Measurements from ENCODE around the gene MC1R. TPM values are rescaled to one million over a fixed set of nuclear protein-coding genes. Genes with fewer than 3 reads are reported as not detected.
"Not testable (repeated sequence)": the region's sequence is repeated elsewhere in the genome, so short reads cannot be mapped to it uniquely, and the experiment has no call there.

The MC1R gene
- total and polyA plus RNA-seq, 5 experiments from 2014 or later: 0.63 to 10.3 (median 10.2) TPM; not detected in 2

DNA sequence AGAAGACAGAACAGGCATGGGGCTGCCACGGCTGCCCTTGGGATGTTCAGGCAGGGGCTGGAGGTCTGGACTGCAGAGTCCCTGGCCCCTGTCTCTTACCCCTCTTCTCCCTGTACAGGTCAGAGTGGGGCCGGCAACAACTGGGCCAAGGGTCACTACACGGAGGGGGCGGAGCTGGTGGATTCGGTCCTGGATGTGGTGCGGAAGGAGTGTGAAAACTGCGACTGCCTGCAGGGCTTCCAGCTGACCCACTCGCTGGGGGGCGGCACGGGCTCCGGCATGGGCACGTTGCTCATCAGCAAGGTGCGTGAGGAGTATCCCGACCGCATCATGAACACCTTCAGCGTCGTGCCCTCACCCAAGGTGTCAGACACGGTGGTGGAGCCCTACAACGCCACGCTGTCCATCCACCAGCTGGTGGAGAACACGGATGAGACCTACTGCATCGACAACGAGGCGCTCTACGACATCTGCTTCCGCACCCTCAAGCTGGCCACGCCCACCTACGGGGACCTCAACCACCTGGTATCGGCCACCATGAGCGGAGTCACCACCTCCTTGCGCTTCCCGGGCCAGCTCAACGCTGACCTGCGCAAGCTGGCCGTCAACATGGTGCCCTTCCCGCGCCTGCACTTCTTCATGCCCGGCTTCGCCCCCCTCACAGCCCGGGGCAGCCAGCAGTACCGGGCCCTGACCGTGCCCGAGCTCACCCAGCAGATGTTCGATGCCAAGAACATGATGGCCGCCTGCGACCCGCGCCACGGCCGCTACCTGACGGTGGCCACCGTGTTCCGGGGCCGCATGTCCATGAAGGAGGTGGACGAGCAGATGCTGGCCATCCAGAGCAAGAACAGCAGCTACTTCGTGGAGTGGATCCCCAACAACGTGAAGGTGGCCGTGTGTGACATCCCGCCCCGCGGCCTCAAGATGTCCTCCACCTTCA lies 16.2 kb downstream of the MC1R start:
- ATAC-seq (no peak), DNase-seq (no peak)
- Mint-ChIP-seq H3K27me3 (peaks cover 1 to 16% (median 4%) of the 10 kb centered on the region in 5 donors), H3K36me3 (no peaks in the 10 kb centered on the region), H3K4me3 (no peak overlapping the region), H3K9me3 (no peaks in the 10 kb centered on the region), H3K4me1 (no peaks in the 10 kb centered on the region), H3K27ac (no peak overlapping the region)
- POLR2A ChIA-PET: no interaction called here

DNA sequence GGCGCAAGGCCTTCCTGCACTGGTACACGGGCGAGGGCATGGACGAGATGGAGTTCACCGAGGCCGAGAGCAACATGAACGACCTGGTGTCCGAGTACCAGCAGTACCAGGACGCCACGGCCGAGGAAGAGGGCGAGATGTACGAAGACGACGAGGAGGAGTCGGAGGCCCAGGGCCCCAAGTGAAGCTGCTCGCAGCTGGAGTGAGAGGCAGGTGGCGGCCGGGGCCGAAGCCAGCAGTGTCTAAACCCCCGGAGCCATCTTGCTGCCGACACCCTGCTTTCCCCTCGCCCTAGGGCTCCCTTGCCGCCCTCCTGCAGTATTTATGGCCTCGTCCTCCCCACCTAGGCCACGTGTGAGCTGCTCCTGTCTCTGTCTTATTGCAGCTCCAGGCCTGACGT lies 17.0 kb downstream of the MC1R start:
- H3K36me3 Mint-ChIP-seq, POLR2A ChIA-PET, H3K4me3 Mint-ChIP-seq, ATAC-seq, H3K9me3 Mint-ChIP-seq, DNase-seq, H3K27ac Mint-ChIP-seq, H3K4me1 Mint-ChIP-seq: not testable (repeated sequence)
- H3K27me3 Mint-ChIP-seq: peaks cover 0 to 10% (median 2%) of the 10 kb centered on the region in 5 donors

DNA sequence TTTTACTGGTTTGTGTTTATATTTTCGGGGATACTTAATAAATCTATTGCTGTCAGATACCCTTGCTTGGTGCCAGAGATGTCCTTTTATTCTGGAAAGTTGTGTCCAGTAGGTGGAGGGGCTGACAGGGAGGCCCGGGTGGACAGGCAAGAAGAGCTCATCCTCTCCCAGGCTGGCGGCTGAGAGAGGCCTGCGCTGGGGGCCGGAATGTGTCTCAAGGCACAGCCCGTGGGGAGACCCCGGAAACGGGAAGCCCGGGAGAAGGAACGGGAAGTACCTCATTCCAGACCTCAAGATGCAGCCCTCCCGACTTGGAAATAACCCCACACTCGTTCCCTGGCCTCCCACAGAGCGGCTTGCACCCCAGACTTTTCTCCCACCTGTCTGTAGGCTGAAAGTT lies 17.4 kb downstream of the MC1R start:
- ATAC-seq (no peak), DNase-seq (no peak)
- no peaks in the 10 kb centered on the region for H3K4me1 Mint-ChIP-seq
- H3K27me3 Mint-ChIP-seq: peaks cover 0 to 8% (median 1%) of the 10 kb centered on the region in 5 donors
- no peak overlapping the region for H3K4me3 Mint-ChIP-seq
- no peaks in the 10 kb centered on the region for H3K36me3 Mint-ChIP-seq
- POLR2A ChIA-PET: no interaction called here
- H3K9me3 Mint-ChIP-seq: no peaks in the 10 kb centered on the region
- H3K27ac Mint-ChIP-seq: no peak overlapping the region

DNA sequence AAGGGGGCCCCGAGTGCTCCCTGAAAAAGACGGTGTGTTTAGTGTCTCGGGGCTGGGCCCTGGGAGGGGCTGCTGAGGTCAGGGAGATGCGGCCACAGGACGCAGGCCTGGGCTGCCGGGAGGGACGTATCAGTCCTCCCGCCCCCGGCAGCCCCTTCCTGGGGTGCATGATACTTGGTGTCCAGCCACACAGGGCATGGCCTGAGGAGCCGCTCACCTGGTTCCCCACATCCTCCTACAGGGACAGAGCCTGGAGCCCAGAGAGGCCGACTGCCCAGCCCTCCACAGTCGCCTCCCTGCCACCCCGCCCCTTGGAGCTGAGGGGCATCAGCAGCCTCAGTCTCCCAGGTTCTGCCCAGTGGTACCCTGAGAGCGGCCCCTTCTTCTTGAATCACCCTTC lies 17.8 kb downstream of the MC1R start:
- no peak for ATAC-seq

DNA sequence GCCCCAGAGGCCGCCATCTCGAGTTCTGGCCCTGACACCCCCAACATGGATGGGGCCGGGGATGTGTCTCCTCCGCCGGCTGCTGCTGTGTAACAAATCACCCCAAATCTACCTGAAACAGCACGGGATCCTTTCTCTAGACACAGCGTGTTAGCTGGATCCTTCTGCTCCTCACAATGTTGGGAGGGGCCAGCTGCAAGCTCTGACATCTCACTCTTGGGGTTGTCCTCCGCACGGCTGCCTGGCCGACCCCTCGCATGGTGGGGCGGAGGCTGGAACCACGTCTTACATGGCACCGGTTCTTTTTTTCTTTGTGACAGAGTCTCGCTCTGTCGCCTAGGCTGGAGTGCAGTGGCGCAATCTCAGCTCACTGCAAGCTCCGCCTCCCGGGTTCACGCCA lies 18.3 kb downstream of the MC1R start:
- Mint-ChIP-seq H3K4me1 (no peaks in the 10 kb centered on the region), H3K9me3 (no peaks in the 10 kb centered on the region), H3K4me3 (no peak overlapping the region), H3K27me3 (peaks cover 0 to 3% (median 0%) of the 10 kb centered on the region in 5 donors), H3K36me3 (no peaks in the 10 kb centered on the region), H3K27ac (peak overlapping the region in 1 of 10 donors; percentile 40)
- DNase-seq: no peak
- ATAC-seq: no peak
- POLR2A ChIA-PET: no interaction called here

More for the DNA sequence above, 17.8 kb downstream of the MC1R start:
- Mint-ChIP-seq H3K27me3 (peaks cover 0 to 3% (median 1%) of the 10 kb centered on the region in 5 donors), H3K27ac (no peak overlapping the region), H3K36me3 (no peaks in the 10 kb centered on the region), H3K4me1 (no peaks in the 10 kb centered on the region), H3K9me3 (no peaks in the 10 kb centered on the region), H3K4me3 (no peak overlapping the region)
- POLR2A ChIA-PET: no interaction called here
- no peak for DNase-seq

DNA sequence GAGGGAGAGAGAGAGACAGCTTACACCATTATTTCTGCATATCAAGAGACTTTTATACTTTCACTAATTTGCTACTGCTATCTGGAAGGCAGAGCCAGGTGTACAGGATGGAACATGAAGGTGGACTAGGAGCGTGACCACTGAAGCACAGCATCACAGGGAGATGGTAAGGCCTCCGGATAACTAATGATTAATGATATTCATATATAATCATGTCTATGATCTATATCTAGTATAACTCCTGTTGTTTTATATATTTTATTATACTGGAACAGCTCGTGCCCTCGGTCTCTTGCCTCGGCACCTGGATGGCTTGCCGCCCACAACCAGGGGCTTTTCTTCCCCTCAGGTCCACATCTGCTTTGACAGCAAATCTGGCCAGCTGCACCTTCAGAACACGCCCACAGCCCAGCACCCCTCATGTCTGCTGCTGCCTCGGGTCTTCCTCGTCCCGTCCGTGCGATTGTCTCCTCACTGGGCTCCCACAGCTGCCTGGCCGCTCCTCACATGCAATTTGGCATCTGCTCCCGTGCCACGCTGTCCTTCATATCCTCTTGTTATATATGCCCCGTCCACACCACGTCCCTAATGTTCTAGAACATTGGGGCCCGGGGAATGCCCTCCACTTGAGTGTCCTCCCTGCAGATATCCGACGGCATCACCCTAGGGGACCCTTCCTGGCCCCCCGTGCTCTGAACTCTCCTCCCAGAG lies 19.7 kb downstream of the MC1R start:
- Mint-ChIP-seq H3K4me3 (no peak overlapping the region), H3K36me3 (no peaks in the 10 kb centered on the region), H3K27me3 (peaks cover 0 to 6% (median 0%) of the 10 kb centered on the region in 5 donors), H3K27ac (no peak overlapping the region), H3K4me1 (no peaks in the 10 kb centered on the region), H3K9me3 (no peaks in the 10 kb centered on the region)
- POLR2A ChIA-PET: no interaction called here
- no peak for DNase-seq
- no peak for ATAC-seq

DNA sequence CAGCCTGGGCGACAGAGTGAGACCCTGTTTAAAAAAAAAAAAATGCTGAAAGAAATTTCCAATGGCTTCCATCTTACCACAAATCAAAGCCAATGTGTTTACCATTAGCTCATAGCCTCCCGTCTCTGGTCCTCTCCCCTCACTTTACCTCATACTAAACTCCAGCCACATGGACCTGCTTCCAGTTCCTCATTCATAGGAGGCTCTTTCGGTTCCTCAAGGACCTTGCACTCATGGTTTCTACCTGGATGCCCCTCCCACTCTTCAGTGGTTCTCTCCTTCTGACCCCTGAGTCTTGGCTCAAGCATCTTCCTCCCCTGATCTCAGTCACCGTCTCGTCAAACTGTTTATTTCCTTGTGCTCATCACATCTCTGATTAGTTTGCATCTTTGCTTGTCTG lies 26.1 kb downstream of the MC1R start:
- Mint-ChIP-seq H3K4me3 (no peak overlapping the region), H3K27ac (no peak overlapping the region), H3K27me3 (peaks cover 5 to 30% (median 12%) of the 10 kb centered on the region in 5 donors), H3K4me1 (peaks cover 2 to 21% (median 14%) of the 10 kb centered on the region in 4 donors), H3K9me3 (no peaks in the 10 kb centered on the region), H3K36me3 (no peaks in the 10 kb centered on the region)
- no peak for ATAC-seq
- POLR2A ChIA-PET: interaction anchor here (0.6 kb wide), 1 partner anchor 72 kb away, joined by 3 read pairs; the partner anchor contains the start of gene TCF25
- DNase-seq: no peak

DNA sequence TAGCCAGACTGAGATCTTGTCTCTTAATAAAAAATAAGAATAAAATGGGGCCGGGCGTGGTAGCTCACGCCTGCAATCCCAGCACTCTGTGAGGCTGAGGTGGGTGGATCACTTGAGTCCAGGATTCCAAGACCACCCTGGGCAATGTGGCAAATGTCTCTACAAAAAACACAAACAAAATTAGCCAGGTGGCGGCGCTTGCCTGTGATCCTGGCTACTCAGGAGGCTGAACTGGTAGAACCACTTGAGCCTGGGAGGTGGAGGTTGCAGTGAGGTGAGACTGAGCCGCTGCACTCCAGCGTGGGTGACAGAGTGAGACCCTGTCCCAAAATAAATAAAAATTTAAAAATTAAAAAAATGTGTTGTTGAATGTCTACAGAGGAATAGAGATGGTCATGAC lies 27.0 kb downstream of the MC1R start:
- Mint-ChIP-seq H3K4me1 (peaks cover 2 to 26% (median 18%) of the 10 kb centered on the region in 4 donors), H3K4me3 (no peak overlapping the region), H3K27ac (no peak overlapping the region), H3K27me3 (peaks cover 5 to 29% (median 12%) of the 10 kb centered on the region in 5 donors), H3K36me3 (no peaks in the 10 kb centered on the region), H3K9me3 (no peaks in the 10 kb centered on the region)
- POLR2A ChIA-PET: no interaction called here
- DNase-seq (no peak), ATAC-seq (no peak)

DNA sequence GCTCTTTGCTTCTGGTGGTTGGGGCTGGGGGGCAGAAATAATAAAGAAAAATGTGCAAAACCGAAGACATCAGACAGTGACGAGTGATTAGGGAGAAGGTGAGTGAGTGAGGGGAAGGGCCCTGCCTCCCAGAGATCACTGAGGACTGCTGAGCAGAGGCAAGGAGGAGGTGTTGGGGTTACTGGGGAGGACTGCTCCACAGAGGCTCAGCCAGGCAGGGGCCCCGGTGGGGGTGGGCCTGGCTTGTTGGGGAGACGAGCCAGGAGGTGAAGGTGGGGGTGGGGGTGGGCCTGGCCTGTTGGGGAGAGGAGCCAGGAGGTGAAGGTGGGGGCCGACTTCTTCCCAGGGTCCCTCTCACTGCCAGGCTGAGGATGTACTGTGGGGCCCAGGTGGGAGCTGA lies 27.9 kb downstream of the MC1R start:
- Mint-ChIP-seq H3K27me3 (peaks cover 5 to 28% (median 12%) of the 10 kb centered on the region in 5 donors), H3K36me3 (no peaks in the 10 kb centered on the region), H3K9me3 (no peaks in the 10 kb centered on the region), H3K27ac (no peak overlapping the region), H3K4me3 (peak overlapping the region in 7 of 10 donors; percentile 24 to 56 (median 36)), H3K4me1 (peaks cover 2 to 27% (median 18%) of the 10 kb centered on the region in 4 donors)
- DNase-seq: no peak
- POLR2A ChIA-PET: no interaction called here
- no peak for ATAC-seq

DNA sequence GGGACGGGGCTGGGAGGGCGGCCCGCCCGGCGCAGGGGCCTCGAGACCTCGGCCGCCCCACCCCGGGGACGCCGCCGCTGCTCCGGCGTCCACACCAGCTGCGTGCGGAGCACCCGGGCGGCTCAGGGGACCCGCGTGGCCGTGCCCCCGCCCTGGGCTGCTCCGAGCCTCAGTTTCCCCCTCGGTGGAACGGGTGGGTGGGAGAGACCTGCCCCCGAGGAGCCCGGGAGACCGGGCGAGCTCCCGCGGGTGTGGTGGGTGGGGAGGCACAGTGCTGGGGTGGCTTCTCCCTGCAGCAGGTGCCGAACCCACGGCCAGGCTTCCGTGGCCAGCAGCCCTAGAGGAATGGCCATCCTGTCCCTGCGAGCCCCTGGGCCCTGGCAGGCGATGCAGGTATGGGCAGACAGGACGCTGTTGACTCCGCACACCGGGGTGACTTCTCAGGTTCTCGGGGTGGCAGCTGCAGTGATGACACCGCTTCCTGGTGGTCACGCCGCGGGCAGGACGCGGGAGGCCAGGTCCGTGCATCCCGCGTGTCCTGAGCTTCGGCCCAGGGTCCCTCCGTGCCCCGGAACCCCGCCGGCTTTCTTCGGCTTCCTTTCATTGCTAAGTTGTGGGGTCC lies 30.6 kb downstream of the MC1R start:
- no peaks in the 10 kb centered on the region for H3K36me3 Mint-ChIP-seq
- H3K9me3 Mint-ChIP-seq: no peaks in the 10 kb centered on the region
- ATAC-seq: no peak
- POLR2A ChIA-PET: interaction anchor here (0.5 to 1.0 kb wide), 3 partner anchors 21 to 251 kb away, joined by 3 read pairs; no protein-coding TSS in a partner anchor
- peak overlapping the region in 3 of 10 donors; percentile 27 to 85 (median 34) for H3K27ac Mint-ChIP-seq
- H3K4me3 Mint-ChIP-seq: peak overlapping the region; percentile 66 to 89 (median 80)
- peak in 1 of 10 donors; percentile 56 for DNase-seq
- peaks cover 3 to 44% (median 18%) of the 10 kb centered on the region in 4 donors for H3K4me1 Mint-ChIP-seq
- H3K27me3 Mint-ChIP-seq: peaks cover 2 to 21% (median 10%) of the 10 kb centered on the region in 5 donors

DNA sequence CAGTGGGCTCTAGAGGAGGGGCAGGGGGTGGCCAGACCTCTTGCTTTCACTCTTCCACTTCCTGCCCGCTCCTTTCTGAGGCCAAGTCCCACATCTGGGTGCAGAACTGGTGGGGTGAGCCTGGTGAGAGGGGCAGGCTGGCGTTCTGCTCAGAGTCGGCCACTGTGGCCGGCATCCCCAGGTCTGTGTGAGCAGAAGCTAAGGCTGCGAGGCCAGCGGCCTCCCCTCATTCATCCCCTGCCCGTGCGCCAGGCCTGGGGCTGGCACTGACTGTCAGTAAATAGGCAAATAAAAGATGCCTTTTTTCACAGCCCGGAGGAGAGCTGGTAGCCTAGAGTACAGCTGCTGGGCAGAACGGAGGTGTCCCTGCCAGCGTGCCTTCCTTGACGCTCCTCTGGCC lies 31.1 kb downstream of the MC1R start:
- POLR2A ChIA-PET: interaction anchor here (0.5 to 1.0 kb wide), 3 partner anchors 20 to 251 kb away, joined by 3 read pairs; no protein-coding TSS in a partner anchor
- DNase-seq: no peak
- H3K4me1 Mint-ChIP-seq: peaks cover 3 to 48% (median 18%) of the 10 kb centered on the region in 4 donors
- peak overlapping the region in 4 of 10 donors; percentile 11 to 85 (median 30) for H3K27ac Mint-ChIP-seq
- no peaks in the 10 kb centered on the region for H3K36me3 Mint-ChIP-seq
- no peaks in the 10 kb centered on the region for H3K9me3 Mint-ChIP-seq
- ATAC-seq: no peak
- H3K27me3 Mint-ChIP-seq: peaks cover under 1 to 16% (median 9%) of the 10 kb centered on the region in 5 donors
- H3K4me3 Mint-ChIP-seq: peak overlapping the region; percentile 66 to 89 (median 80)

DNA sequence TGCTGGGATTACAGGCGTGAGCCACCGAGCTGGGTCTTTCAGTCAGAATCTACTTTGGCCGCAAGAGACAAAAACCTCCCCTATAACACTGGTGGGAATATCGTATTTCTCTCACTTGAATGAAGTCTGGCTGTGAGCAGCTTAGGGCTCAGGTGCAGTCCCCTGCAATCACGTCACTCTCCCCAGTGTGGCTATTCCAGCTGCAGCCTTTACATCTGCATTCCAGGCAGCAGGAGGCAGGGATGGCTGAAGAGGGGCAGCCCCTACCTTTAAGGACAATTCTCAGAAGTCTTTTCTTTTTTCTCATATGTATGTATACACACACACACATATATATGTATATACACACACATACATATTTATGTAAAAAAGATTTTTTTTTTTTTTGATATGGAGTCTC lies 32.8 kb downstream of the MC1R start:
- DNase-seq (no peak), ATAC-seq (no peak)
- Mint-ChIP-seq H3K27ac (peak overlapping the region in 1 of 10 donors; percentile 26), H3K9me3 (no peaks in the 10 kb centered on the region), H3K4me3 (peak overlapping the region in 6 of 10 donors; percentile 22 to 76 (median 55)), H3K27me3 (peaks cover 0 to 6% (median 3%) of the 10 kb centered on the region in 5 donors), H3K4me1 (peaks cover 3 to 47% (median 17%) of the 10 kb centered on the region in 4 donors), H3K36me3 (peaks cover 0 to 6% (median 0%) of the 10 kb centered on the region in 3 donors)
- POLR2A ChIA-PET: interaction anchor here (1.3 kb wide), 1 partner anchor 33 kb away, joined by 3 read pairs; the partner anchor contains the start of gene MC1R
